ENCODE measurements around the gene ANO10. TPM values are rescaled to one million over a fixed set of nuclear protein-coding genes. Genes with fewer than 3 reads are reported as not detected.
A peak's percentile ranks its signal among the peaks of the same experiment; 100 is the strongest.

The ANO10 gene
- total and polyA plus RNA-seq, 7 experiments from 2014 or later = 6.1 to 13.6 (median 9.3) TPM

- POLR2A ChIA-PET = interaction anchor here (1.4 to 1.8 kb wide), 3 partner anchors 9 to 17 kb away, joined by 3 to 12 read pairs (median 6); no protein-coding TSS in a partner anchor
- Mint-ChIP-seq H3K4me1 (peaks cover 8 to 32% (median 16%) of the 10 kb centered on the region in 7 donors), H3K36me3 (peaks cover 24 to 84% (median 74%) of the 10 kb centered on the region in 5 donors), H3K27ac (peak overlapping the region in 4 of 9 donors; percentile 14 to 83 (median 56)), H3K27me3 (no peaks in the 10 kb centered on the region), H3K9me3 (peaks cover 0 to 47% (median 26%) of the 10 kb centered on the region in 11 donors), H3K4me3 (no peak overlapping the region)
- DNase-seq (no peak), ATAC-seq (no peak)
- Histone ChIP-seq H3K27me3 (ENCODE audit: control insufficient read depth in 2 of 2, insufficient read depth in 2 of 2, low read length in 2 of 2) (no peaks in the 10 kb centered on the region), H3K27ac (ENCODE audit: low read depth, low read length) (no peak overlapping the region), H3K4me3 (ENCODE audit: low read length) (no peak overlapping the region), H3K4me1 (ENCODE audit: control insufficient read depth in 2 of 2, insufficient read depth in 2 of 2, low read length in 2 of 2) (no peaks in the 10 kb centered on the region), H3K9me3 (ENCODE audit: control insufficient read depth in 2 of 3, low read length in 3 of 3) (peaks cover 4 to 41% (median 15%) of the 10 kb centered on the region in 3 experiments), H3K36me3 (ENCODE audit: control insufficient read depth in 2 of 3, insufficient read depth in 3 of 3, low read length in 3 of 3) (peaks cover 16 to 75% (median 28%) of the 10 kb centered on the region in 3 experiments)
- CTCF ChIA-PET = interaction anchor here (1.2 kb wide), 1 partner anchor 15 kb away, joined by 3 read pairs; no protein-coding TSS in a partner anchor
- intact Hi-C loops (cut with micrococcal nuclease) = no loop called here
Measured at GRCh38 chr3:43335799-43336198, 286.0 kb downstream of the ANO10 start.

GRCh38 chr3:43334976-43335375, 286.8 kb downstream of the ANO10 start:
- Histone ChIP-seq H3K4me3 (ENCODE audit: low read length) (no peak overlapping the region), H3K27me3 (ENCODE audit: control insufficient read depth in 2 of 2, insufficient read depth in 2 of 2, low read length in 2 of 2) (no peaks in the 10 kb centered on the region), H3K36me3 (ENCODE audit: control insufficient read depth in 2 of 3, insufficient read depth in 3 of 3, low read length in 3 of 3) (peaks cover 16 to 67% (median 20%) of the 10 kb centered on the region in 3 experiments), H3K27ac (ENCODE audit: low read depth, low read length) (no peak overlapping the region), H3K4me1 (ENCODE audit: control insufficient read depth in 2 of 2, insufficient read depth in 2 of 2, low read length in 2 of 2) (peaks cover 0 to 5% of the 10 kb centered on the region in 2 donors), H3K9me3 (ENCODE audit: control insufficient read depth in 2 of 3, low read length in 3 of 3) (peaks cover 4 to 41% (median 15%) of the 10 kb centered on the region in 3 experiments)
- Mint-ChIP-seq H3K9me3 (peaks cover 0 to 47% (median 23%) of the 10 kb centered on the region in 11 donors), H3K36me3 (peaks cover 22 to 76% (median 66%) of the 10 kb centered on the region in 5 donors), H3K27me3 (no peaks in the 10 kb centered on the region), H3K27ac (peak overlapping the region in 4 of 9 donors; percentile 14 to 62 (median 28)), H3K4me3 (no peak overlapping the region), H3K4me1 (peaks cover 5 to 36% (median 24%) of the 10 kb centered on the region in 7 donors)
- no peak for DNase-seq
- ATAC-seq = no peak
- intact Hi-C loops (cut with micrococcal nuclease) = loop anchor here in 1 of 2 donors (5.0 kb wide), 1 partner anchor 38 kb away; no protein-coding TSS in a partner anchor
- ChIA-PET CTCF (interaction anchor here (1.2 to 1.4 kb wide), 2 partner anchors 10 to 16 kb away, joined by 3 to 5 read pairs; no protein-coding TSS in a partner anchor), POLR2A (interaction anchor here (0.6 to 1.8 kb wide), 8 partner anchors 9 to 363 kb away, joined by 3 to 12 read pairs (median 4); no protein-coding TSS in a partner anchor)

- H3K4me3 ChIP-seq (ENCODE audit: low read length) = no peak overlapping the region
Measured at GRCh38 chr3:43331381-43331780, 290.4 kb downstream of the ANO10 start.

GRCh38 chr3:43330981-43331380, 290.8 kb downstream of the ANO10 start:
- peaks cover 0 to 17% (median 10%) of the 10 kb centered on the region in 11 donors for H3K9me3 Mint-ChIP-seq
- H3K9me3 ChIP-seq (ENCODE audit: control insufficient read depth in 2 of 3, low read length in 3 of 3) = peaks cover 0 to 10% (median 6%) of the 10 kb centered on the region in 3 experiments
- H3K27ac Mint-ChIP-seq = peak overlapping the region in 7 of 9 donors; percentile 53 to 84 (median 74)
- peaks cover 0 to 38% (median 14%) of the 10 kb centered on the region in 3 experiments for H3K36me3 ChIP-seq (ENCODE audit: control insufficient read depth in 2 of 3, insufficient read depth in 3 of 3, low read length in 3 of 3)
- peaks cover 12 to 56% (median 41%) of the 10 kb centered on the region in 5 donors for H3K36me3 Mint-ChIP-seq
- no peak for ATAC-seq
- H3K27ac ChIP-seq (ENCODE audit: low read depth, low read length) = peak overlapping the region; percentile 10
- ChIA-PET CTCF (interaction anchor here (0.7 to 1.0 kb wide), 2 partner anchors 10 to 172 kb away, joined by 4 read pairs; no protein-coding TSS in a partner anchor), POLR2A (no interaction called here)
- H3K4me1 ChIP-seq (ENCODE audit: control insufficient read depth in 2 of 2, insufficient read depth in 2 of 2, low read length in 2 of 2) = peaks cover 20 to 25% of the 10 kb centered on the region in 2 donors
- peak overlapping the region in 5 of 10 donors; percentile 2 to 52 (median 24) for H3K4me3 Mint-ChIP-seq
- intact Hi-C loops (cut with micrococcal nuclease) = loop anchor here in 1 of 2 donors (2.0 to 5.0 kb wide), 2 partner anchors 16 to 34 kb away; no protein-coding TSS in a partner anchor
- DNase-seq = no peak
- H3K4me3 ChIP-seq (ENCODE audit: low read length) = no peak overlapping the region
- H3K4me1 Mint-ChIP-seq = peaks cover 28 to 72% (median 61%) of the 10 kb centered on the region in 7 donors
- H3K27me3 Mint-ChIP-seq = no peaks in the 10 kb centered on the region
- H3K27me3 ChIP-seq (ENCODE audit: control insufficient read depth in 2 of 2, insufficient read depth in 2 of 2, low read length in 2 of 2) = no peaks in the 10 kb centered on the region

More at GRCh38 chr3:43331381-43331780, 290.4 kb downstream of the ANO10 start:
- Mint-ChIP-seq H3K36me3 (peaks cover 15 to 58% (median 45%) of the 10 kb centered on the region in 5 donors), H3K27ac (peak overlapping the region in 7 of 9 donors; percentile 53 to 84 (median 74)), H3K27me3 (no peaks in the 10 kb centered on the region), H3K9me3 (peaks cover 0 to 21% (median 14%) of the 10 kb centered on the region in 11 donors), H3K4me1 (peaks cover 24 to 68% (median 57%) of the 10 kb centered on the region in 7 donors), H3K4me3 (peak overlapping the region in 5 of 10 donors; percentile 2 to 52 (median 24))
- no peak for ATAC-seq
- ChIA-PET CTCF (interaction anchor here (0.7 to 1.0 kb wide), 2 partner anchors 11 to 171 kb away, joined by 4 read pairs; no protein-coding TSS in a partner anchor), POLR2A (no interaction called here)
- peaks cover 16 to 21% of the 10 kb centered on the region in 2 donors for H3K4me1 ChIP-seq (ENCODE audit: control insufficient read depth in 2 of 2, insufficient read depth in 2 of 2, low read length in 2 of 2)
- H3K27me3 ChIP-seq (ENCODE audit: control insufficient read depth in 2 of 2, insufficient read depth in 2 of 2, low read length in 2 of 2) = no peaks in the 10 kb centered on the region
- H3K27ac ChIP-seq (ENCODE audit: low read depth, low read length) = peak overlapping the region; percentile 10
- H3K9me3 ChIP-seq (ENCODE audit: control insufficient read depth in 2 of 3, low read length in 3 of 3) = peaks cover 0 to 14% (median 6%) of the 10 kb centered on the region in 3 experiments
- H3K36me3 ChIP-seq (ENCODE audit: control insufficient read depth in 2 of 3, insufficient read depth in 3 of 3, low read length in 3 of 3) = peaks cover 0 to 42% (median 14%) of the 10 kb centered on the region in 3 experiments
- DNase-seq = no peak
- intact Hi-C loops (cut with micrococcal nuclease) = loop anchor here in 1 of 2 donors (2.0 to 5.0 kb wide), 2 partner anchors 15 to 34 kb away; no protein-coding TSS in a partner anchor

- H3K4me3 ChIP-seq (ENCODE audit: low read length) = no peak overlapping the region
- intact Hi-C loops (cut with micrococcal nuclease) = no loop called here
- peak overlapping the region in 8 of 9 donors; percentile 55 to 91 (median 73) for H3K27ac Mint-ChIP-seq
- no peaks in the 10 kb centered on the region for H3K9me3 ChIP-seq (ENCODE audit: control insufficient read depth in 2 of 3, low read length in 3 of 3)
- DNase-seq (no peak), ATAC-seq (no peak)
- no peak overlapping the region for H3K27ac ChIP-seq (ENCODE audit: low read depth, low read length)
- H3K27me3 ChIP-seq (ENCODE audit: control insufficient read depth in 2 of 2, insufficient read depth in 2 of 2, low read length in 2 of 2) = no peaks in the 10 kb centered on the region
- peaks cover 0 to 21% (median 8%) of the 10 kb centered on the region in 3 experiments for H3K36me3 ChIP-seq (ENCODE audit: control insufficient read depth in 2 of 3, insufficient read depth in 3 of 3, low read length in 3 of 3)
- H3K27me3 Mint-ChIP-seq = no peaks in the 10 kb centered on the region
- CTCF ChIA-PET = no interaction called here
- H3K4me3 Mint-ChIP-seq = peak overlapping the region in 6 of 10 donors; percentile 25 to 60 (median 34)
- H3K36me3 Mint-ChIP-seq = peaks cover 0 to 42% (median 29%) of the 10 kb centered on the region in 5 donors
- H3K4me1 Mint-ChIP-seq = peaks cover 40 to 94% (median 85%) of the 10 kb centered on the region in 7 donors
- peaks cover 40% of the 10 kb centered on the region in 2 donors for H3K4me1 ChIP-seq (ENCODE audit: control insufficient read depth in 2 of 2, insufficient read depth in 2 of 2, low read length in 2 of 2)
- H3K9me3 Mint-ChIP-seq = peaks cover 0 to 4% (median 0%) of the 10 kb centered on the region in 11 donors
- POLR2A ChIA-PET = interaction anchor here (1.4 kb wide), 1 partner anchor 12 kb away, joined by 7 read pairs; no protein-coding TSS in a partner anchor
Measured at GRCh38 chr3:43328653-43329052, 293.2 kb downstream of the ANO10 start.

GRCh38 chr3:43327582-43327979, 294.2 kb downstream of the ANO10 start:
- H3K27me3 ChIP-seq (ENCODE audit: control insufficient read depth in 2 of 2, insufficient read depth in 2 of 2, low read length in 2 of 2) = no peaks in the 10 kb centered on the region
- peaks cover 0 to 13% (median 8%) of the 10 kb centered on the region in 3 experiments for H3K36me3 ChIP-seq (ENCODE audit: control insufficient read depth in 2 of 3, insufficient read depth in 3 of 3, low read length in 3 of 3)
- H3K4me3 Mint-ChIP-seq = peak overlapping the region in 9 of 10 donors; percentile 23 to 65 (median 58)
- peaks cover 40% of the 10 kb centered on the region in 2 donors for H3K4me1 ChIP-seq (ENCODE audit: control insufficient read depth in 2 of 2, insufficient read depth in 2 of 2, low read length in 2 of 2)
- H3K4me1 Mint-ChIP-seq = peaks cover 43 to 97% (median 91%) of the 10 kb centered on the region in 7 donors
- DNase-seq (no peak), ATAC-seq (peak; percentile 37)
- H3K9me3 Mint-ChIP-seq = peaks cover 0 to 1% (median 0%) of the 10 kb centered on the region in 11 donors
- no peaks in the 10 kb centered on the region for H3K9me3 ChIP-seq (ENCODE audit: control insufficient read depth in 2 of 3, low read length in 3 of 3)
- ChIA-PET CTCF (interaction anchor here (1.5 kb wide), 1 partner anchor 8 kb away, joined by 4 read pairs; no protein-coding TSS in a partner anchor), POLR2A (interaction anchor here (0.6 to 1.7 kb wide), 3 partner anchors 11 to 106 kb away, joined by 3 to 9 read pairs (median 5); no protein-coding TSS in a partner anchor)
- peaks cover 0 to 44% (median 25%) of the 10 kb centered on the region in 5 donors for H3K36me3 Mint-ChIP-seq
- peak overlapping the region; percentile 43 to 91 (median 79) for H3K27ac Mint-ChIP-seq
- no peaks in the 10 kb centered on the region for H3K27me3 Mint-ChIP-seq
- intact Hi-C loops (cut with micrococcal nuclease) = loop anchor here in 1 of 2 donors (1.0 kb wide), 1 partner anchor 8 kb away; no protein-coding TSS in a partner anchor
- H3K4me3 ChIP-seq (ENCODE audit: low read length) = no peak overlapping the region
- H3K27ac ChIP-seq (ENCODE audit: low read depth, low read length) = peak overlapping the region; percentile 51
